ENCODE data around the gene BARHL1.

- TF ChIP-seq SP1 (IDR thresholded peaks at IDR 0.05): no peak
- no peak for TF ChIP-seq ELF4 (IDR thresholded peaks at IDR 0.05)
- no peak for TF ChIP-seq TARDBP (IDR thresholded peaks at IDR 0.05)
- no peak for TF ChIP-seq SUZ12 (IDR thresholded peaks at IDR 0.05)
- no peak for TF ChIP-seq FOXA1 (IDR thresholded peaks at IDR 0.05)
- no peak for TF ChIP-seq BHLHE40 (IDR thresholded peaks at IDR 0.05; ENCODE audit: borderline replicate concordance)
- no peak for TF ChIP-seq ZNF384 (IDR thresholded peaks at IDR 0.05)
- no peak for TF ChIP-seq FOXM1 (IDR thresholded peaks at IDR 0.05; ENCODE audit: borderline replicate concordance)
- TF ChIP-seq HDGF (IDR thresholded peaks at IDR 0.05; ENCODE audit: borderline replicate concordance): no peak
- TF ChIP-seq, protein P1, sequence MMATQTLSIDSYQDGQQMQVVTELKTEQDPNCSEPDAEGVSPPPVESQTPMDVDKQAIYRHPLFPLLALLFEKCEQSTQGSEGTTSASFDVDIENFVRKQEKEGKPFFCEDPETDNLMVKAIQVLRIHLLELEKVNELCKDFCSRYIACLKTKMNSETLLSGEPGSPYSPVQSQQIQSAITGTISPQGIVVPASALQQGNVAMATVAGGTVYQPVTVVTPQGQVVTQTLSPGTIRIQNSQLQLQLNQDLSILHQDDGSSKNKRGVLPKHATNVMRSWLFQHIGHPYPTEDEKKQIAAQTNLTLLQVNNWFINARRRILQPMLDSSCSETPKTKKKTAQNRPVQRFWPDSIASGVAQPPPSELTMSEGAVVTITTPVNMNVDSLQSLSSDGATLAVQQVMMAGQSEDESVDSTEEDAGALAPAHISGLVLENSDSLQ (IDR thresholded peaks at IDR 0.05): no peak
Observed at GRCh38 chr9:132628746-132629145, 46.3 kb downstream of the BARHL1 start.
